Activated T-helper 1 cell treated with anti-CD3 and anti-CD28 coated beads, Interleukin-12 subunit alpha, Interleukin-12 subunit beta, Interleukin-2, Interleukin-4 antibody, amounts not matched to agents 30 ng/mL and 10 ng/mL and 1 ng/mL, durations not matched to agents 14 hours and 24 hours and 36 hours (primary cell): ENCODE results near the gene AUTS2. TPM values are rescaled to one million over a fixed set of nuclear protein-coding genes. Genes with fewer than 3 reads are reported as not detected.

ENCODE experiments used
- DNase-seq: peaks from one replicate; pipeline ENCODE4 v3.0.0; 2021; ENCODE audit warnings: low spot score
- H3K27ac Mint-ChIP-seq: one replicate; pipeline ENCODE4 v1.8.0; 2021; ENCODE audit warnings: mild to moderate bottlenecking, mixed read lengths
- H3K27me3 Mint-ChIP-seq: one replicate; pipeline ENCODE4 v1.8.0; 2022; ENCODE audit warnings: mild to moderate bottlenecking, moderate library complexity, mixed read lengths; ENCODE audit not compliant: insufficient read depth
- H3K36me3 Mint-ChIP-seq: one replicate; pipeline ENCODE4 v1.8.0; 2021; ENCODE audit warnings: low read depth, mixed read lengths
- H3K4me1 Mint-ChIP-seq: one replicate; pipeline ENCODE4 v1.8.0; 2021; ENCODE audit warnings: low read depth, mixed read lengths
- H3K4me3 Mint-ChIP-seq: one replicate; pipeline ENCODE4 v1.8.0; 2021; ENCODE audit warnings: mild to moderate bottlenecking, moderate library complexity, mixed read lengths
- H3K9me3 Mint-ChIP-seq: one replicate; pipeline ENCODE4 v1.8.0; 2021; ENCODE audit warnings: mixed read lengths
- intact Hi-C: fragments of 100-400 bp; cut with micrococcal nuclease; formaldehyde crosslinking; loops from one replicate; pipeline ENCODE4 v1.15.1; 2024
- total RNA-seq: library from RNA; stranded (reverse); gene quantifications from 2 replicates; pipeline ENCODE4 v1.2.3, GENCODE V29; 2022

AUTS2 gene
- total RNA-seq, 1 donor from 2014 or later, result 2.7 TPM

DNA sequence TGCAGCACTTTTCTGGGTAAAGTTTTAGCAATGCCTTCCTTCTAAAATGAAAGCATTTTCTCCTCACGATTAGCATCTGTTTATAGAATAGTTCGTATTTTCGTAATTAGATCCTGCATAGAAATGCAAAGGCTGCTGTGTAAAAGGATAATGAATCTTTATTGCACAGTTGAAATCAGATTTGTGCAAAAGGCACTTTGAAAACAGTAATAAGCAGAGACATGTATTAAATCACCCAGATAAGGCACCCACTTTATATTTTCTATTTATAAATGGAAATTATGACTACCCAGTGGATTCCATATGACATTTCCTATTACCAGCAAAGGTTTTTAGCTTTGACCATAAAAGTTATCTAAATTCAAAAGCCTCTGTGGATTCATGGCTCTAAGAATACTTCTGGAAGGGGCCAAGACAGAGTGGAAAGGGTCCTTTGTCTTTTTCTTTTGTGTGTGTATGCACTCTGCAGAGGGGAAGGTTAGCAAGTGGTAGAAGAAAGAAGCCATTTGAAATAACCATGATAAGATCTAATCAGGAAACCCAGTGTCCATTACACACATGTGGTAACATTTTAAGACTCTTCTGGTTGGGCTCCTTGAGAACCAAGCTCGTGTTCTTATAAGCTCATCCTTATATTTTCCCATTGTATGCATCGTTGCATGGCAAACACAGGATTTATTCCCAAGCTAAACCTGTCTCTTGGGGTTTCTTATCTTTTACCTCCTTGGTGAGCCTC lies 612.1 kb downstream of the AUTS2 start:
- intact Hi-C loops, result no loop called here
- Mint-ChIP-seq H3K36me3 (no peaks in the 10 kb centered on the region), H3K27ac (no peak overlapping the region), H3K4me1 (no peaks in the 10 kb centered on the region), H3K27me3 (no peaks in the 10 kb centered on the region), H3K9me3 (no peaks in the 10 kb centered on the region), H3K4me3 (no peak overlapping the region)
- DNase-seq, result no peak

DNA sequence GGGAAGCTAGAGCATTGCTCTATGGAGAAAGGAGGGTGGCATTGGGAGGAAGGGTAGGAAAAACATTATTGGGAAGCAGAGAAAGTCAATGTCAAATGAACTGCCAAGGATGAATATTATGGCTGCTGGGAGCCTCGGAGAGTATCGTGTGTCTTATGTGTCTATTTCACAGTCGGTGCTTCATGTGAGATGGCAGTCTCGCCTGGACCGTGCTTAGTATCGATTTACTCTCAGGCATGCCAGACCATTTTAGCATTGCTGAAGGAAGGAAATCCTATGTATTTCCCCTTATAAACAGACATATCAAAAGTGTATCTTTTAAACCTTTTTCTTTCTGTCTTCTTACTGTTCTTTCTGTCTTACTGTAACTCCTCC lies 612.6 kb downstream of the AUTS2 start:
- DNase-seq, result no peak
- intact Hi-C loops, result no loop called here
- no peak overlapping the region for H3K4me3 Mint-ChIP-seq
- H3K36me3 Mint-ChIP-seq, result no peaks in the 10 kb centered on the region
- H3K27ac Mint-ChIP-seq, result no peak overlapping the region
- H3K4me1 Mint-ChIP-seq, result no peaks in the 10 kb centered on the region
- H3K27me3 Mint-ChIP-seq, result no peaks in the 10 kb centered on the region
- no peaks in the 10 kb centered on the region for H3K9me3 Mint-ChIP-seq

DNA sequence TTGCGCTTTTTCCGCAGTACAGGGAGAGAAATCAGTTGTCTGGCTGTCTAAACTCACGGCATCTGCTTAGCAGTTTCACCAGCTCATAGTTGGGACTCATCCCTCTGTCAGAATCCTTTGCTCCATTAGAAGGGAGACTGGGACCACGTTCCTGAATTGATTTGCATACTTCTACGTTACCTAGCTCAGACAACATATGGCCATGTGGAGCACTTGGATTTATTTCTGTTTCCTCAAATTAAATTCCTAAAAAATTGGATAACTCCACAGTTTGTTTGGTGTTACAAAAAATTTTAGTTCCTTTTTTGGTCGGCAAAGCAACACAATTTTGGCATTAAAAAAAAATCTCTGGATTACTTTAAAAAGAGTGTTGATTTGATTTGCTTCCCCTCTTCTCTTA lies 614.0 kb downstream of the AUTS2 start:
- no peak overlapping the region for H3K4me3 Mint-ChIP-seq

DNA sequence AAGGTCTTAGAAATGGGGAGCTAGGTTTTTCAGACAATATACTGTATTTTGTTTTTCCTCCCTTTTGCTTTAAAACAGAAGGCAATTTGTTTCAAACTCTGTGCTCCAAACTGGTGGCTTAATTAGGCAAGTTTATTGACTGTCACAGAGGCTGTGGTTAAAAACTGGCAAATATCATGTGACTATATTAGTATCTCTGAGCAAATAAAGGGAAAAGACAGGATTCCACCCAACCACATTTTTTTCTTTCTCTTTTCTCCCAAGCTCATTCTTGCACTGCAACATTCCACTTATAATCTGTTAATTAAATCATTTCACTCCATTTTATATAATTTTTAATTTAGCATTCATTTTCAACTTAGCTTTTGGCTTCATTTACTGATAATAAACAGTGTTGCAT lies 615.8 kb downstream of the AUTS2 start:
- no peak for DNase-seq

More for the DNA sequence above, 614.0 kb downstream of the AUTS2 start:
- H3K36me3 Mint-ChIP-seq, result no peaks in the 10 kb centered on the region
- H3K27ac Mint-ChIP-seq, result no peak overlapping the region
- intact Hi-C loops, result no loop called here
- no peaks in the 10 kb centered on the region for H3K9me3 Mint-ChIP-seq
- no peaks in the 10 kb centered on the region for H3K4me1 Mint-ChIP-seq
- no peaks in the 10 kb centered on the region for H3K27me3 Mint-ChIP-seq
- DNase-seq, result no peak

DNA sequence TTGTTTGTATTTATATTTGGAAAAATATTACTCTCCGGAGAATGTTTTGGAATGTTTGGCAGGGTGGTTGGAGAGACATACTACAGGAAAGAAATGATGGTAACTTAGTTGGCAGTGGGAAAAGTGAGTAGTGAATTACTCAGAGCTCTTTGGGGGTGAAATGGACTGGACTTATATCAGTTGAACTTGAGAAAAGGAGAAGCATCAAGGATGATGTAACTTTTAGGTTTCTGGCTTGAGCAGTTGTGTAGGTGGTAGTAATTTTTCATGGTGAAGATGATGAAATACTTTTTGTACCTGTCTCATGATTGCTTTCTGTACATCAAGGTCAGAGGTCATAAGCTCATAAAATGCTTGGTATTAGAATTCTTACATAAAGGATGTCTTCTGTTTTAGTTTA lies 617.2 kb downstream of the AUTS2 start:
- Mint-ChIP-seq H3K4me1 (no peaks in the 10 kb centered on the region), H3K36me3 (no peaks in the 10 kb centered on the region), H3K27me3 (no peaks in the 10 kb centered on the region), H3K9me3 (no peaks in the 10 kb centered on the region), H3K27ac (no peak overlapping the region), H3K4me3 (no peak overlapping the region)
- intact Hi-C loops, result no loop called here
- no peak for DNase-seq

More for the DNA sequence above, 615.8 kb downstream of the AUTS2 start:
- Mint-ChIP-seq H3K9me3 (no peaks in the 10 kb centered on the region), H3K36me3 (no peaks in the 10 kb centered on the region), H3K27me3 (no peaks in the 10 kb centered on the region), H3K27ac (no peak overlapping the region), H3K4me1 (no peaks in the 10 kb centered on the region), H3K4me3 (no peak overlapping the region)
- intact Hi-C loops, result no loop called here

DNA sequence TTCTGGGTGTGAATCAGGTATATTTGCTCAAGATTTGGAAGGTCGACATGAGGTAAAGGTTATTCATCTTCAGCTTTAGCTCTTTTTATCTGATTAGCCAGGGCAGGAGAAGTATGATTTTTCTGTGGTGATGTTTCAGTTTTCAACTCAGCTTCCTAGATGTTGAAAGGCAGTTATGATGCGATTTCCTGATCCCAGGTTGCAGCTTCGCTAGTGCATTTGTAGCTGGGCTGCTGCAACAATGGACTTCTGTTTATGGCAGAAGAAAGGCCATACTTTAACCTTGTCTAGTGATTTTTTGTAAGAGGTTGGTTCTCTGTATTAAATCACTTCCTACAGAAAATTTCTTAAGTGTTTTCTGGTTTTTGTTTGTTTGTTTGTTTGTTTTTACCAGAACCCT lies 619.3 kb downstream of the AUTS2 start:
- no peaks in the 10 kb centered on the region for H3K36me3 Mint-ChIP-seq
- no peak for DNase-seq
- H3K9me3 Mint-ChIP-seq, result no peaks in the 10 kb centered on the region
- no peak overlapping the region for H3K27ac Mint-ChIP-seq
- H3K4me1 Mint-ChIP-seq, result no peaks in the 10 kb centered on the region
- H3K27me3 Mint-ChIP-seq, result no peaks in the 10 kb centered on the region
- H3K4me3 Mint-ChIP-seq, result no peak overlapping the region
- intact Hi-C loops, result no loop called here

DNA sequence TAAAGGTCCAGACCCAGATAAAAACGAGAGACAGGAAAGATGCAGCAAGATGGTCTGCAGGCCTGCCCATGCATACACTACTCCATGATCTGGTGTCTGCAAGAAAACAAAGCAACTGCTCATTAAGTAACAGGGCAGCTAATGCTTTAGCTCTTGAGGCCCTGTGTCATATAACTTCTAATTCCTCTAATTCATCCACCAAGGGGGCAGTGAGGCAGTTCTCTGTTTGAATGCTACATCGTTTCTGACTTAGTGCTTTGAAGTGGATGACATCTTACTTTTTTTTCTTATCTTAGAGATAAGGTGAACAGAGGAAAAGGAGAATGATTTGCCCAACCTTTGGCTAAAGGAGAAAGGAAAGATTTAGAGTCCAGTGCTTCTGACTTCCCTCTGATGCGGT lies 619.7 kb downstream of the AUTS2 start:
- no peaks in the 10 kb centered on the region for H3K4me1 Mint-ChIP-seq
- H3K27me3 Mint-ChIP-seq, result no peaks in the 10 kb centered on the region
- H3K4me3 Mint-ChIP-seq, result no peak overlapping the region
- no peaks in the 10 kb centered on the region for H3K9me3 Mint-ChIP-seq
- no peak for DNase-seq
- intact Hi-C loops, result no loop called here
- H3K27ac Mint-ChIP-seq, result no peak overlapping the region
- no peaks in the 10 kb centered on the region for H3K36me3 Mint-ChIP-seq

DNA sequence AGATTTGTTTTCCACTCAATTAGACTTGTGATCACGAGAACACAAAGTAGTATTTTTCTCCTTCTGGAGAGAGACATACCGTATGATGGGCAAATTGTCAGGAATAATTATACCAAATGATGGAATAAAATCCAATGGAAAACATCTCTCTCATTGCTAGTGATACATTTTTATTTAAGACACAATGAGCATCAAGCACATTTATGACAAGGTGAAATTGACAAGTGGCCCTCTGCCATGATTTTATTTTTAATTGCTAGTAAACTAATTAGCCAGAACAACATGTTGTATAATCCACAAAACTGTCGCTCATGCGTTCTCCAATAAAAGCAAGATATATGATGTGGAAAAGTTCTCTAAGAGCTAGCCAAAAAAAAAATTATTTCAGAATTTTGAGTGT lies 620.8 kb downstream of the AUTS2 start:
- Mint-ChIP-seq H3K4me3 (no peak overlapping the region), H3K9me3 (no peaks in the 10 kb centered on the region), H3K27ac (no peak overlapping the region), H3K4me1 (no peaks in the 10 kb centered on the region), H3K27me3 (no peaks in the 10 kb centered on the region), H3K36me3 (no peaks in the 10 kb centered on the region)
- intact Hi-C loops, result no loop called here
- DNase-seq, result no peak

DNA sequence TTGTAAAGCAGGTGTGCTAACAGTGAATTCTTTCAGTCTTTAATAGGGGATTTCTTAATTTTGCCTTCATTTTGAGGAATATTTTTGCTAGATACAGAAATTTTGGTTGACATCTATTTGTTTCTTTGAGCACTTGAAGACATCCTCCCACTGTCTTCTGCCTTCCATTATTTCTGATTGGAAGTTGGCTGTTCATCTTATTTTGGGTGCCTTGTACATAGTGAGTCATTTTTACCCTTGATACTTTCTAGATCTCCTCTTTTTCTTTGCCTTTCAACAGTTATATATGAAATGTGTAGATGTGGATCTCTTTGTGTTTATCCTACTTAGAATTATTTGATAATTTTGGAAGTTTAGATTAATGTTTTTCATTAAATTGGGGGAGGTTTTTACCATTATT lies 631.0 kb downstream of the AUTS2 start:
- no peaks in the 10 kb centered on the region for H3K27me3 Mint-ChIP-seq
- H3K9me3 Mint-ChIP-seq, result peaks cover 19% of the 10 kb centered on the region
- DNase-seq, result no peak
- H3K4me1 Mint-ChIP-seq, result no peaks in the 10 kb centered on the region
- H3K36me3 Mint-ChIP-seq, result no peaks in the 10 kb centered on the region
- intact Hi-C loops, result no loop called here
- H3K27ac Mint-ChIP-seq, result no peak overlapping the region
- H3K4me3 Mint-ChIP-seq, result no peak overlapping the region

DNA sequence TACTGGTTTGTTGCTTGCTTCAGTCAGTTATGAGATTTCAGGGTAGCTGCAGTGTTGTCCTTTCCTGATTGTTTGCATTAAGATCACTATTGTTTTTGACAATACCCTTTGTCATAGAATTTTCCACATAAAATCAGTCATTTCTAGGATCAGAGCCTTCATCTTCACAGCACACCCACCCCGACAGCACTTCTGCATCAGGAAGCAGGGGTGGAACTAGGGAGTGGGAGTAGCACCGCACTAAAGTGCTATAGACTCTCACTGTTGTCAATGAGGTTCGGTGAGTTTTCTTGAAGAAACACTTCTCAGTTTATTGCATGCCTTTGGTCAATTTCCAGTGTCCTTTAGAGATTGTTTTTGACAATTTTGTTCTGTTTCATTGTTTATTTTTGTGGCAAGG lies 632.5 kb downstream of the AUTS2 start:
- intact Hi-C loops, result no loop called here
- H3K4me3 Mint-ChIP-seq, result no peak overlapping the region
- peaks cover 22% of the 10 kb centered on the region for H3K9me3 Mint-ChIP-seq
- H3K27me3 Mint-ChIP-seq, result no peaks in the 10 kb centered on the region
- no peaks in the 10 kb centered on the region for H3K36me3 Mint-ChIP-seq
- H3K27ac Mint-ChIP-seq, result no peak overlapping the region
- no peak for DNase-seq
- no peaks in the 10 kb centered on the region for H3K4me1 Mint-ChIP-seq

DNA sequence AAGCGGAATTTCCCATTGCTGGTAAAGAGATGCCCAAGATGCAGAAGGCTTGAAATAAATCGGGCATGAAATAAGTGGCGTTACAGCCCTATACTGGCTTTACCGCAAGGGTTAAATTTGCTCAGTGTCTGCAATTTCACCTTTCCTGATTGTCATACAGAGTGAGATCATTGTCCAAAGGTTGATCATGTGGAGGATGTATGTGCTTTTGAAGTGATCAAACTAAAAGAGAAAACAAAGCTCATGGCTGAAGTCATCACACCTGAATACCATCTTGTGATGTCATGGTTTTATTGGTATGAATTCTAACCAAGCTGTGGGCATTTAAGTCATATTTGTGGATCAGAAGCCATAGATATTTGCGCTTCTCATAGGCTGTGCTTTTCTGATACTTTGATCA lies 635.5 kb downstream of the AUTS2 start:
- intact Hi-C loops, result no loop called here
- no peak for DNase-seq
- Mint-ChIP-seq H3K4me3 (no peak overlapping the region), H3K9me3 (peaks cover 29% of the 10 kb centered on the region), H3K27me3 (no peaks in the 10 kb centered on the region), H3K27ac (no peak overlapping the region), H3K4me1 (no peaks in the 10 kb centered on the region), H3K36me3 (no peaks in the 10 kb centered on the region)

DNA sequence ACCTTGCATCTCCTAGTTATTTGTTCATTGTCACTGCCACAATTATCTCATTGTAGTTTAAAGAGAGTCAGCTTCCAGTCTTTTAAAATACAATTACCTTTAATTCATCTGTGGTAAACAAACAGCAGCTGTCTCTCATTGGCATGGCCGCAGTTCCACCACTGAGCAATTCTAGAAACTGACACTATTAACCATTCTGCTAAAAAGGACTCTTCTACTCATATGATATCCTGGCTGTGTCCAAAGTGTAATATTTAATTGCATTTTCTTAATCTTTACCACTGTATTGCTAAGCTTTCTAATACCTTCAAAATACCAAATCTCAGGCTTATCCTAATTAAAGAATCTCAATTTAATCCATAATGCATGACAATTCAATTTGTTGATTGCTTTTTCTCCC lies 639.0 kb downstream of the AUTS2 start:
- Mint-ChIP-seq H3K27ac (no peak overlapping the region), H3K36me3 (no peaks in the 10 kb centered on the region), H3K27me3 (no peaks in the 10 kb centered on the region), H3K9me3 (peaks cover 10% of the 10 kb centered on the region), H3K4me1 (no peaks in the 10 kb centered on the region), H3K4me3 (no peak overlapping the region)
- intact Hi-C loops, result no loop called here
- no peak for DNase-seq

DNA sequence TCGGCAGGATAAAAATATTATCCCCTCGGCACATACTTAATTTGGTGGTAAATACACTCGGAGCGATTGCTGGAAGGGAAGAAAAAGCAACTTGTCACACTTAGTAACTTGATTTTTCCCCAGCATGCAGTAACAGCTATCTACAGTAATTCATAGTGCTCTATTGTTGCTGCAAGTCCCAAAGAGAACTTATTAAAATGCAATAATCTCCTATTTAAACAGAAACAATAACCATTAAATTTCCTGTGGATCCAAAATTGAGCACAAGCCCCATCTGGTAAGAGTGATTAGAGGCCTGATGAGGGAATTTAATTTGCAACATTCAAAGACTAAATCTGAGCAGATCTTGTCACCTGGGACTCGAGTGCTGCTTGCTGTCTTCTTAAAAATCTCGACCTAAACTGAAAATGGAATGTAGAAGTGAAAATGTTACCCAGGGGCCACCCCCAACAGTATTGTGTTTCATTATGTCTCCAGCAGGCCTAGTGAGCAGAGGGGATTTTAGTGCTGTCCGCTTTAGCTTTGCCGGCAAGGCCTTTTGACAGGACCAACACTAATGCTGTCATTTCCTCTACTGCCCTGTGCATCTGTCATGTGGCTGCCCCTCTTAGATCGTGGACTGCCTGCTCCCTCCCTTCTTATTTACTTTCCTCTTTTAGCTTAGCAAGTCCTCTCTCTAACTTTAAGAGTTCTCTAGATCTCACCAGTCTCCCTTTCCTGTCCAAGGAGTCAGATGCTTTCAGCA lies 639.7 kb downstream of the AUTS2 start:
- no peaks in the 10 kb centered on the region for H3K27me3 Mint-ChIP-seq
- peaks cover 10% of the 10 kb centered on the region for H3K9me3 Mint-ChIP-seq
- intact Hi-C loops, result no loop called here
- no peak overlapping the region for H3K4me3 Mint-ChIP-seq
- H3K4me1 Mint-ChIP-seq, result no peaks in the 10 kb centered on the region
- no peak overlapping the region for H3K27ac Mint-ChIP-seq
- no peaks in the 10 kb centered on the region for H3K36me3 Mint-ChIP-seq
- DNase-seq, result no peak
